ENCODE results near the gene BRS3.
"Not testable (repeated sequence)": the region's sequence is repeated elsewhere in the genome, so short reads cannot be mapped to it uniquely, and the experiment has no call there.

BRS3 gene

DNA sequence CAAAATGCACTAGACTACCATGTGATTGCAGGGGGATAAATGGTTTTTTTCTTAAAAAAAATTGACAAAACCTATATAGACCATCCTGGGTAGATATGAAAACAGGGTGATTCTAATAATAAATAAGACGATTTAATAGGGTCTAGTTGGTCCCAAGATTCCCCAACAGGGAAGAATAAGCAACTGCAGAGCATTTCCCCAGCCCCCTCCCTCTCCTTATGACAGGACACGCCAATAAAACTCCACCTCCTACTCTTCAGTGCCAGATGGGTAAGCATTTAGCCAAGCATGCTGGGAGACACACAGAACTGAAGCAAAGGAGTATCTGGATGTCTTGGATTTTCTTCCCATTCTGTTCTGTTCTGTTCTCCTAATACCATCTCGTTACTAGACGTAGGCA is at the start of gene BRS3:
Gene BRS3, plus strand, starts transcription at position 301 of the 400 bp plus-strand sequence. CDS start 168 bp downstream, outside the sequence.
- DNase-seq = no peak

DNA sequence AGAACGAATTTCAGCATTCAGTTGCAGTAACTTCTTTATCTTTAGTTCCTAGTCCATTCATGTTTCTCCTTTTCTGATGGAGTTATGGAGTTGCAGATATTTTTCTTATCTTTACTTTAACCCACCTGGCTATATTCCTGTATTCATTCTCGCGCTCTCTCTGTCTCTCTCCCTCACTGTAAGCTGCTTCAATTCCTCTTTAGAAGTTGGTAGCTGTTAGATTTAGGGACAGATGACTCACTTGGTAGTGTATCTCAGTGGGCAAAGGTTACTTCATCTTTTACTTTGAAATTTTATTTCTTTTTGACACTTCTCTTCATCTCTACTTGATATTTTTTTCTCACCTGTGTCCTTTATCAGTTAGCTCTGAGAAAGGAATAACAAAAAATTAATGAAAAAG is 49.6 kb upstream of the BRS3 start:
- no peak for DNase-seq

DNA sequence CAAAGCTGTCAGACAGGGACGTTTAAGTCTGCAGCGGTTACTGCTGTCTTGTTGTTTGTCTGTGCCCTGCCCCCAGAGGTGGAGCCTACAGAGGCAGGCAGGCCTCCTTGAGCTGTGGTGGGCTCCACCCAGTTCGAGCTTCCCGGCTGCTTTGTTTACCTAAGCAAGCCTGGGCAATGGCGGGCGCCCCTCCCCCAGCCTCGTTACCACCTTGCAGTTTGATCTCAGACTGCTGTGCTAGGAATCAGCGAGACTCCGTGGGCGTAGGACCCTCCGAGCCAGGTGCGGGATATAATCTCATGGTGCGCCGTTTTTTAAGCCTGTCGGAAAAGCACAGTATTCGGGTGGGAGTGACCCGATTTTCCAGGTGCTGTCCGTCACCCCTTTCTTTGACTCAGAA is 42.1 kb upstream of the BRS3 start:
- DNase-seq = not testable (repeated sequence)

- DNase-seq = no peak
Measured at GRCh38 chrX:136446208-136446607, 41.5 kb upstream of the BRS3 start.

- no peak for DNase-seq
Measured at GRCh38 chrX:136447308-136447707, 40.4 kb upstream of the BRS3 start.

DNA sequence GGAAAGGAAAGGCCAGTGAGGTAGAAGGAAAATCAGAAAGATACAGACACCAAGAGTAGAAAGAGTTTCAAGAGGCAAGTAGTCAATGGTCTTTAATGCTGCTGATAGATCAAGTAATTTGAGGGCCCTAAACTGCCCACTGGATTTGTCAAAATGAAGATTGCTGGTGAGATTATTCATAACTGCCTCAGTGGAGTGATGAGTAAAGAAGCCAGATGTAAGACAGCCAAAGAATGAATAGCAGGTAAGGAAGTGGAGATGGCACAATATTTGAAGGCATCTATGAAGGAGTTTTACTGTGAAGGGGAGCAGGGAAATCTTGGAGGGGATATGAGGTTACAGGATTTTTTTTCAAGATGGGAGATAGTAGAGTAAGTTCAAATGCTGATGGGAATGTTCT is 39.8 kb upstream of the BRS3 start:
- DNase-seq = no peak

- no peak for DNase-seq
Measured at GRCh38 chrX:136450050-136450830, 37.5 kb upstream of the BRS3 start.

DNA sequence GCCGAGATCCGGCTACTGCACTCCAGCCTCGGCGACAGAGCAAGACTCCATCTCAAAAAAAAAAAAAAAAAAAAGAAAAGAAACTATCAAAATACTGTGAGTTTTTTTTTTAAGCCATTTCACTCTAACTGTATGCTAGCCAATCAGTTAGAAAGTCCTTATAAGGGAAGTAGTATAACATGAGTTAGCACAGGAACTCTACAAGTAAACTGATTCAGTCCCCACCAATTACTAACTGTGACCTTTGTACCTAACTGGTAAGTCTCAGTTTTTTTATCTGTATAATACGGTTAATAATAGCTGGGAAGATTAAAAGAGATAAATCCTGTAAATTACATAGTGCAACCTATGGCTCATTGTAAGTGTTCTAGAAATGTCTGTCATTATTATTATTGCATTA is 35.1 kb upstream of the BRS3 start:
- DNase-seq = no peak

DNA sequence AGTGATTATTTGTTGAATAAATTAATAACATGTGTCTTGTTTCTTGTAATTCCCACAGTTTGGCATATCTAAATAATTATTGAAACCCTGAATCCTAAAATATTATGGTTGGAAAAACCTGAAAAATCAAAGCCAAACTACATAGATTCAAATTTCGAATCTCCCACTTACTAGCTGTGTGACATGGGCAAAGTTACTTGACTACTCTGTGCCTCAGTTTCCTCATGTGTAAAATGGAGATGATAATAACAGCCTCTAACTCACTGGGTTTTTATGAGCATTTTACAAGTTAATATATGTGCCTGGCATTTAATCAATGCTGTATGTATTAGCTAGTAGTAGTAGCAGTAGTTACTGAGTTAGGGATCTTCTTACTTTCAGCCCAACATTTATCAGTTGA is 34.6 kb upstream of the BRS3 start:
- no peak for DNase-seq

DNA sequence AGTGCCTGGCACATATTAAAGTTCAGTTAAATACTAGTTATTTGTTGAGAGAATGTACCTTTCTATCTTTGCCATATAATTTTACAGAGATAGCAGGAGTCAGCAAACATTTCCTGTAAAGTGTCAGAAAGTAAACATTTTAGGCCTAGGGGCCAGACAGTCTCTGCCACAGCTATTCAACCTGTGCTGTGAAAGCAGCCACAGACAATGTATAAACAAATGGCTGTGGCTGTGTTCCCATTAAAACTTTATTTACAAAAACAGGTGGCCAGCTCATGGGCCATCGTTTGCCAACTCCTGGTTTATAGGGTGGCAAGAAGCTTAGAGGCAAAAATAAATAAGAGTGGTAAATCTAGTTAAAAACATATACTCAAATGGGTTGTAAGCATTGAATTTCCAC is 34.0 kb upstream of the BRS3 start:
- no peak for DNase-seq

GRCh38 chrX:136456133-136456532 is 31.6 kb upstream of the BRS3 start:
- no peak for DNase-seq

DNA sequence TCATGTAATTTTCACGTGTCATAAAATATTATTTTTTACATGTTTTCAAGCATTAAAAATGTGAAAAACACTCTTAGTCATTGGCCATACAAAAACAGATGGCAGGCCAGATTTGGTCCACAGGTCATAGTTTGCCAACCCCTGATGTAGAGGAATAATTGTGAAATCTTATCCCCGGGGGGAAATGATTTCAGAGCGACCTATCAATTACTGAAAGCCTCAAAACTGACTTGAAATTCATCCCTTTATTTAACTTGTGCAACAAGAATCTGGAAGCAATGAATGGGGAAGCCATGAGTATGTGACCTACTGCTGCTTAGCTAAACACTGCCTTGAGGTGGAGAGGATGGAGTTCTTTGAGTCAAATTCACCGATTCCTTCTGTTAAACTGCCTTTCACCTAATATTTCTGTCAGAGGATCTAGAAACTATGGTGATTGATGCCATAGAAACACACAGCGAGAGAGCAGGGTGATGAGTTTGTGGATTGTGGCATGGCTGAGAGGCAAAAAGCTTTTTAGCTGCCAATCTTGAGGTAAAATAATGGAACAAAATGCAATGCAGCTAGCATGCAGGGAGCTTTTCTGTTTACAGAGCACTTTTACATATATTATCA is 30.3 kb upstream of the BRS3 start:
- no peak for DNase-seq

- DNase-seq = no peak
Measured at GRCh38 chrX:136464589-136464988, 23.2 kb upstream of the BRS3 start.

DNA sequence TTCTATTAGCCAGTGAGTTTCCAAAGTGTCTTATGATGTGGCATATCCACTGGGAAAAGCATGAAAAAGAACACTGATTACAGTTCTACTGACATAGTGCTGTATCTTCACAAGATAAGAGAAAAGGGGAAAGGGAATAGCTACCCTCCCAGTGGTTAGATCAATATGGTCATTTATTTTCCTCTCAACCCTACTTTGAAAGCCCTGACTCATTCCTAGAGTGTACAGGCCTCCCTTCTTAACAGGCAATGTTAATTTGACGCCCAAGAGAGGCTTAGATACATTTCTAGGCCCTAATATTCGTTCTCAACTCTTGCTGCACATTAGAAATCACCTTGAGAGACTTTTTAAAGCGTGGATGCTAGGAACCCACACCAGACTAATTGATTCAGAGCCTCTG is 20.4 kb upstream of the BRS3 start:
- no peak for DNase-seq

DNA sequence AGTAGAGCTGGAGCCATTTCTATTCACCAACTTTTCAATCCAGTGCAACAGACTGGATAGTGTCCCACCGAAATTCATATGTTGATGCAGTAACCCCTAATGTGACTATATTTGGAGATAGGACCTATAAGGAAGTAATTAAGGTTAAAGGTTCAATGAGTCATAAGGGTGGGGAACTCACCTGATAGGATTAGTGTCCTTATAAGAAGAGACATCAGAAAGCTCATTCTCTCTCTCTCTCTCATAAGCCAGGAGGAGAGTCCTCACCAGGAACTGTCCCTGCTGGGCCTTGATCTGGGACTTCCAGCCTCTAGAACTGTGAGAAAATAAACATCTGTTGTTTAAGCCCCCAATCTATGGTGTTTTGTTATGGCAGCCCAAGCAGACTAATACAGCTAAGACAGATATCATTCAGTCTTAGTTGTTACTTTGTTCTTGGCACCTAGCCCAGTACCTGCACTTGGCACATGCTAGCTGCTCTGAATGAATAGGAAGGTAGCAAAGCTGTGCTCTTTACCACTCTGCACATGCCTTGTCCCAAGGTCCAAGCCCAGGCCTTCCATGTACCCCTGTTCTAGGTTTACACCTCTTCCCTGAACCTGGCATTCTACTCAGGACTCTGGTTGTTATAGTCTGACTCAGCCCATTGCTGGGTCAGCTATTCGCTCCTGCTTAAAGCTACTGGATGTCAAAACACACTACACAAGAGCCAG is 19.2 kb upstream of the BRS3 start:
- DNase-seq = peak; percentile 12

GRCh38 chrX:136473663-136474062 is 14.1 kb upstream of the BRS3 start:
- no peak for DNase-seq

DNA sequence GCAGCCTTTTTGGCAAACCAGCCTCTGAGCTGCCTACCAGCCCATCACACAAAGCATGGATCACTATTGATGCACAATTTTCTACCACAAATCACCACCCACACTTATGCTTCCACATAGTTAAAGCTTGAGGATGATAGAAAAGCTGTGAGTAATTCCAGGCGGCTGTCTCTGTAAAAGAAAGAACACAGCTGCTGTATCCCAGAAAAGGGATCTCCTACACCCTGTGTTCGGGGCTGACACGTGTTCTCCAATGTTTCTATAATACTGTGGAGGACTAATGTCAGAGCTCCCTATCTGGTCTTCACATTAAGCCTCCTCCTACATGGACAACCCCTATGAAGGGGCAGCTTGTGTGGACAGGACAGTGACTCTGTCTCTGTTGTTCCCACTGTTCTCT is 12.5 kb upstream of the BRS3 start:
- DNase-seq = no peak

DNA sequence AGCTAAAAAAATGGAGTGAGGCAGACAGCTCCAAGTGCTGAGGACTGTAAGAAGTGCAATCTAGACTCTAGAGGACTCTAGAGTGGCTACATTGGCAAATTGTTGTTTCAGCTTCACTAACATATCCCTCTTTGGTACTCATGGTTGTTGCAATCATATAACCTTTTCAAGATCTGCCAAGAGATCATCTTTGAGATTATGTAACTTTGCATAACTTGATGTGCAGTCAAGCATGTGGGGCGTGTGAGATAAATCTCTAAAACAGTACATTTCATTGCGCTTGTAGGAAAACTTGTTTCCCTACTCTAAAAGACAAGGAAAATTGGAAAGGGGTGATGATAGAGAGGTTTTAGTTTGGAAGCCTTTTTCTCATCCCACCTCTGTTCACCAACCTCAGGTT is 11.2 kb upstream of the BRS3 start:
- no peak for DNase-seq

- DNase-seq = no peak
Measured at GRCh38 chrX:136477026-136477425, 10.7 kb upstream of the BRS3 start.

DNA sequence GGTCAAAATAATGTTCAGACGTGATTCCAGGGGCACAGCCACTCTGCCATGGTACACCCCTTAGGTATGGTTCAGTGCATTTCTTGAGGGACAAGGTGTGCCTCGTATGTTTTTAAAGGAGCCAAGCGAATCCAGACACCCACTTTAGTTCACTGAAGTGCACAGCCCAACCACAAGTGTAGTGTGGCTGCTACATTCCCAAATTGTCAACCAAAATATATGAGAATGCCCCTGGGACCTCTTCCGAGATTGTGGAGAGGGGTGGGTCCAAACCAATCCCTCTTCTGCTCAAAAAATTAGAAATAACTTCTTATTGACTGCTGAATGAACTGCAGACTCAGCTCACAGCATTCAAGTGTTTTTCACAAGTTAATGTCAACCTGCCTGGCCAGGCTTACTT is 7.4 kb upstream of the BRS3 start:
- DNase-seq = no peak

GRCh38 chrX:136488706-136489105 is 959 bp downstream of the BRS3 start:
- DNase-seq = no peak

DNA sequence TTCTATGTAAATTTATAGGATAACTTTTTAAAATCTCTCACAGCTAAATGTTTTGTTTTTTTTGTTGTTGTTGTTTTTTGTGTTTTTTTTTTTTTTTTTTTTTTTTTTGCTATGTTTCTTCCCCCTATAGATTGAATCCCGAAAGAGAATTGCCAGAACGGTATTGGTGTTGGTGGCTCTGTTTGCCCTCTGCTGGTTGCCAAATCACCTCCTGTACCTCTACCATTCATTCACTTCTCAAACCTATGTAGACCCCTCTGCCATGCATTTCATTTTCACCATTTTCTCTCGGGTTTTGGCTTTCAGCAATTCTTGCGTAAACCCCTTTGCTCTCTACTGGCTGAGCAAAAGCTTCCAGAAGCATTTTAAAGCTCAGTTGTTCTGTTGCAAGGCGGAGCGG is 4.1 kb downstream of the BRS3 start:
- DNase-seq = no peak

DNA sequence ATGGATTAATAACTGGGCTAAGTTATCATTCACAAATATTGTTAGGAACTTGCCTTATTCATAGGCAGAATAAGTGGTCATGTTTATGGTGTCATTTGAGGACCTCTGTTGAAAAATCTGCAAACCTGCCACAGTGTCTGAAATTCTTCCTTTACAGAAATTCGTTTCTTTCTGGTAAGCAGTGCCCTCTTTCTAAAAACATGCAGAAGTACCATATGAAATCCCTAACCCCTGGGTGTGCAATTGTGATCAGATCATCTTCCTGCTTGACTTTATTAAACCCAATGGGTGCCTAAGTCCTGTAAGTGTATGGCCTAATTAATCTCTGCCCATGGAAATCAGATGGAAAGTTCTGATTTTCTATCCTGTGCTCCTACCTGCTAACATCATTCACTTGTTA is 5.3 kb downstream of the BRS3 start:
- no peak for DNase-seq

- no peak for DNase-seq
Measured at GRCh38 chrX:136495043-136495442, 7.3 kb downstream of the BRS3 start.
